Measurements from ENCODE around the gene CA6. TPM values are rescaled to one million over a fixed set of nuclear protein-coding genes. Genes with fewer than 3 reads are reported as not detected.
"Not testable (repeated sequence)": the region's sequence is repeated elsewhere in the genome, so short reads cannot be mapped to it uniquely, and the experiment has no call there.

Gene CA6
- total RNA-seq, 1 experiment from 2014 or later: not detected

DNA sequence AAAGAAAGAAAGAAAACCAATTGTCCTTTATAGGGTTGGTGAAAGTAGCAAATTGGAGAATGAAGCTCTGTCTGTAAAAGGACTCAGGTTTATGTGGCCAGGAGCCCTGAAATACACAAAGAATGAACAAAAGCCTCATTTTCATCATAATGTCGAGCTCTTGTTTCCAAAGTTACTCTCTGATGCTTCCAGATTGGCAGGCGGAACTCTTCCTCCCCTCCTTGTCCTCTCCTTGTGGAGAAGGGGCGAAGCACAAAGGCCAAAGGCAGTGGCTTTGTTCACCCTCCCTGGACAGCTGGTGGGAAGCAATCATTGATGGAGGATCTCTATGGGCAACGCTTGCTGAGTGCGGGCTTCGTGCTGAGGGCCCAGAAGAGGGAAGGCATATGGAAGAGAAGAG is 5.6 kb downstream of the CA6 start:
- no peaks in the 10 kb centered on the region for H3K4me1 ChIP-seq (ENCODE audit: low read length)
- H3K79me2 ChIP-seq (ENCODE audit: low read length): no peaks in the 10 kb centered on the region
- H3K9ac ChIP-seq (ENCODE audit: low read length): no peak overlapping the region
- H3K9me3 ChIP-seq (ENCODE audit: low read length): no peaks in the 10 kb centered on the region
- no peaks in the 10 kb centered on the region for H4K20me1 ChIP-seq (ENCODE audit: insufficient read depth, low read depth, low read length)
- H2AFZ ChIP-seq (ENCODE audit: low read length): no peak overlapping the region
- no peak overlapping the region for H3K27ac ChIP-seq (ENCODE audit: low read length)
- H3K4me2 ChIP-seq (ENCODE audit: low read depth, low read length, poor library complexity, severe bottlenecking): no peak overlapping the region
- H3K36me3 ChIP-seq (ENCODE audit: insufficient read depth, low read length): no peaks in the 10 kb centered on the region
- no peak for DNase-seq
- no peaks in the 10 kb centered on the region for H3K27me3 ChIP-seq (ENCODE audit: low read length)
- no peaks in the 10 kb centered on the region for H3K9me2 ChIP-seq (replicated peaks; ENCODE audit: insufficient read depth, low read length)
- no peak overlapping the region for H3K4me3 ChIP-seq (ENCODE audit: low read length)

DNA sequence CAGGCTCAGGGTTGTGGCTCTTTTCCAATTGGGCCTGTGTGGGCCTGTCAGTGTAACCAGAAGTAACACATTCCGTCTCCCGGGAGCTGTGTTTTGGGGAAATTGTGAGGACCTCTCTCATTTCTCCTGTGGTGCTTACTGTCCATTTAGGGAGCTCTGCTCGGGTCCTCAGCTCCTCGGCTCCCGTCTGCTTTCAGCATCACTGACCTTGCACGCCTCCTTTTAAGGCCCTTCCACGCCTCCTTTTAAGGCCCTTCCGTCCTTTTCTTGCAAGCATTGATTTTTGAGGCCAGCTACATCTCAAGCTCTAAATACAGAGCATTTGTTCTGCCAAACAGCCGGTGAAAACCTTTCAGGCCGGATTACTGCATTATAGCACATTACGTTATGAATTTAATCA is 9.7 kb downstream of the CA6 start:
- no peak for DNase-seq
- Histone ChIP-seq H3K79me2 (ENCODE audit: low read length) (no peaks in the 10 kb centered on the region), H3K9me2 (replicated peaks; ENCODE audit: insufficient read depth, low read length) (no peaks in the 10 kb centered on the region), H4K20me1 (ENCODE audit: insufficient read depth, low read depth, low read length) (no peaks in the 10 kb centered on the region), H3K36me3 (ENCODE audit: insufficient read depth, low read length) (no peaks in the 10 kb centered on the region), H3K4me1 (ENCODE audit: low read length) (no peaks in the 10 kb centered on the region), H3K9me3 (ENCODE audit: low read length) (no peaks in the 10 kb centered on the region), H2AFZ (ENCODE audit: low read length) (no peak overlapping the region), H3K4me2 (ENCODE audit: low read depth, low read length, poor library complexity, severe bottlenecking) (no peak overlapping the region), H3K4me3 (ENCODE audit: low read length) (no peak overlapping the region), H3K27ac (ENCODE audit: low read length) (no peak overlapping the region), H3K9ac (ENCODE audit: low read length) (no peak overlapping the region), H3K27me3 (ENCODE audit: low read length) (no peaks in the 10 kb centered on the region)

DNA sequence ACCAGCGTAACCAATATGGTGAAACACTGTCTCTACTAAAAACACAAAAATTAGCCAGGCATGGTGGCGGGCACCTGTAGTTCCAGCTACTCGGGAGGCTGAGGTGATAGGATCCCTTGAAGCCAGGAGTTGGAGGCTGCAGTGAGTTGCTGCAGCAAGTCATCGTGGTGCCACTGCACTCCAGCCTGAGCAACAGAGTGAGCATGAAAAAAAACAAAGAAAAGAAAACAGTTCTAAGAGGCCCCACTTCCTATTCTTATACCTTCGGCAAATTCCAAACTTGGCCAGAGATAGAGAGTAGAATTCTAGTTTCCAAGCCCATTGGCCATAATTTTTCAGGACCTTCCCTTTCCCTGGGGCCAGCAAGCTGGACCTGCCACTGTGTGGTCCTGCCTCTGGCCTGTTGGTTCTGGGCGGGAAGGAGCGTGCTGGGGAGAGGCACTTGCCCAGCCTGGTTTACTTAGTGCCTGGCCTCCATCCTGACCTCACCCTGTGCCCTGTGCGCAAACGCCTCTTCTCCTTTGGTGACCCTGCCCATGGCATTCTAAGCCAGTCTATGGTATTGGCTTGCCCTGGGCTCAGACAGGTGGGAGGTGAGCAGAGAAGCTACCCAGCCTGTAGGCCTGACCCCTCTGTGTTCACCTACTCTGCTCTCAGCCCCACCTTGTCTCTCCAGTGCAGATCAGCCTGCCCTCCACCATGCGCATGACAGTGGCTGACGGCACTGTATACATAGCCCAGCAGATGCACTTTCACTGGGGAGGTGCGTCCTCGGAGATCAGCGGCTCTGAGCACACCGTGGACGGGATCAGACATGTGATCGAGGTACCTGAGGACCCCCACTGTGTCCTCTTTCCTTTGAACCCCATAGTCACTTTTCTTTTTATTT is 11.0 kb downstream of the CA6 start:
- Histone ChIP-seq H3K27ac (ENCODE audit: low read length) (no peak overlapping the region), H3K9me2 (replicated peaks; ENCODE audit: insufficient read depth, low read length) (no peaks in the 10 kb centered on the region), H3K27me3 (ENCODE audit: low read length) (no peaks in the 10 kb centered on the region), H3K36me3 (ENCODE audit: insufficient read depth, low read length) (no peaks in the 10 kb centered on the region), H4K20me1 (ENCODE audit: insufficient read depth, low read depth, low read length) (no peaks in the 10 kb centered on the region), H3K4me3 (ENCODE audit: low read length) (no peak overlapping the region), H2AFZ (ENCODE audit: low read length) (no peak overlapping the region), H3K9me3 (ENCODE audit: low read length) (no peaks in the 10 kb centered on the region), H3K4me2 (ENCODE audit: low read depth, low read length, poor library complexity, severe bottlenecking) (no peak overlapping the region), H3K9ac (ENCODE audit: low read length) (no peak overlapping the region), H3K79me2 (ENCODE audit: low read length) (no peaks in the 10 kb centered on the region), H3K4me1 (ENCODE audit: low read length) (no peaks in the 10 kb centered on the region)
- no peak for DNase-seq

DNA sequence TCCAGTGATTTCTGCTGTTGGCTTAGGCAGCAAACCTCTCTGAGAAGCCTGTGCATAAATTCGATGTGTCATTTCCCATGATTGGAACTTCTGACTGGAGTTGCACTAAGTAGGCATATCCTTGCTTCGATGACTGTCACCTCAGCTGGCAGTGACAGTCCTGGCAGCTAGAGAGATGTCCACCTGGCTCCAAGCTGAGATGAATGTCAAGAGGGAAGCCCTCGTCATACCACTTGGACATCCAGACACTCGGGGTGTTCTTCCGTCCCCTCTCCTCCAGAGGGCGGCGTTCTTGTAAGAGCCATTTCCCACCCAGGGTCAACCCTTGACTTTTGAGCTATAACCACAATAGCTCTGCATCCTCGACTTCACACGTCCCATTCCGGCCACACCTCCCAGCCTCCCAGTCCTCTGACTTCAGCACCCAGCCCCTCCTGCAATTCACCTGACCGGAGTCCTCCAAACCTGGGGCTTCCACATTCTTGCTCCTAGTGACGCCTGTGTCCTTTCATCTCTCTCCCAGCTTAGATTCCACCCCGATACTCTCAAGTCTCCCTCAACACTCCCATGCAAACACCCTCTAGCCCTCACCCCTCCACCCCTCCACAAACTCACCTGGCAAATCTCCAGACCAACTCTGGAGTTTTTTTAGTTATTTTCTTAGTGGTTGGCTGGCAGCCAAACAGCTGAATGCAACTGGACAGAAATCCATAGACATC is 17.3 kb downstream of the CA6 start:
- H3K9ac ChIP-seq (ENCODE audit: low read length): no peak overlapping the region
- peak; percentile 80 for DNase-seq
- no peaks in the 10 kb centered on the region for H4K20me1 ChIP-seq (ENCODE audit: insufficient read depth, low read depth, low read length)
- H3K27me3 ChIP-seq (ENCODE audit: low read length): no peaks in the 10 kb centered on the region
- H3K4me2 ChIP-seq (ENCODE audit: low read depth, low read length, poor library complexity, severe bottlenecking): no peak overlapping the region
- H3K36me3 ChIP-seq (ENCODE audit: insufficient read depth, low read length): no peaks in the 10 kb centered on the region
- no peak overlapping the region for H3K4me3 ChIP-seq (ENCODE audit: low read length)
- H3K79me2 ChIP-seq (ENCODE audit: low read length): no peaks in the 10 kb centered on the region
- H3K4me1 ChIP-seq (ENCODE audit: low read length): no peaks in the 10 kb centered on the region
- H3K9me3 ChIP-seq (ENCODE audit: low read length): no peaks in the 10 kb centered on the region
- H2AFZ ChIP-seq (ENCODE audit: low read length): no peak overlapping the region
- H3K27ac ChIP-seq (ENCODE audit: low read length): no peak overlapping the region
- no peaks in the 10 kb centered on the region for H3K9me2 ChIP-seq (replicated peaks; ENCODE audit: insufficient read depth, low read length)

DNA sequence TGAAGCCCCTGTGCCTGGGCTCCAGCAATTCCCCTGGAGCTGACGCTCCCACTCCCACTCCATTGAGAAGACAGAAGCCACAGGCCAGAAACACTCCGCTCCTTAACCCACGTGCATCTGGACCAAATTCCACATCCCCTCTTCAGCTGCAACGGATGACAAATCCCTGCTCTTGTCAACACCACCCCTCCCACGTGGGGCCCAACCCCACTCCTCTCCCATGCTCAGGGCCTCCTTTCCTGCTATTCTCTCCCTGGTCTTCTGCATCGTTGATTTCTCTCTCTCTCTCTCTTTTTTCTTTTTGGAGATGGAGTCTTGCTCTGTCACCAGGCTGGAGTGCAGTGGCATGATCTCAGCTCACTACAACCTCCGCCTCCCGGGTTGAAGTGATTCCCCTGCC is 18.3 kb downstream of the CA6 start:
- no peak overlapping the region for H3K4me2 ChIP-seq (ENCODE audit: low read depth, low read length, poor library complexity, severe bottlenecking)
- no peaks in the 10 kb centered on the region for H3K9me2 ChIP-seq (replicated peaks; ENCODE audit: insufficient read depth, low read length)
- no peak overlapping the region for H2AFZ ChIP-seq (ENCODE audit: low read length)
- no peaks in the 10 kb centered on the region for H3K36me3 ChIP-seq (ENCODE audit: insufficient read depth, low read length)
- DNase-seq: no peak
- no peak overlapping the region for H3K9ac ChIP-seq (ENCODE audit: low read length)
- H3K27ac ChIP-seq (ENCODE audit: low read length): no peak overlapping the region
- H3K4me3 ChIP-seq (ENCODE audit: low read length): no peak overlapping the region
- no peaks in the 10 kb centered on the region for H4K20me1 ChIP-seq (ENCODE audit: insufficient read depth, low read depth, low read length)
- no peaks in the 10 kb centered on the region for H3K9me3 ChIP-seq (ENCODE audit: low read length)
- no peaks in the 10 kb centered on the region for H3K27me3 ChIP-seq (ENCODE audit: low read length)
- H3K79me2 ChIP-seq (ENCODE audit: low read length): no peaks in the 10 kb centered on the region
- H3K4me1 ChIP-seq (ENCODE audit: low read length): no peaks in the 10 kb centered on the region

DNA sequence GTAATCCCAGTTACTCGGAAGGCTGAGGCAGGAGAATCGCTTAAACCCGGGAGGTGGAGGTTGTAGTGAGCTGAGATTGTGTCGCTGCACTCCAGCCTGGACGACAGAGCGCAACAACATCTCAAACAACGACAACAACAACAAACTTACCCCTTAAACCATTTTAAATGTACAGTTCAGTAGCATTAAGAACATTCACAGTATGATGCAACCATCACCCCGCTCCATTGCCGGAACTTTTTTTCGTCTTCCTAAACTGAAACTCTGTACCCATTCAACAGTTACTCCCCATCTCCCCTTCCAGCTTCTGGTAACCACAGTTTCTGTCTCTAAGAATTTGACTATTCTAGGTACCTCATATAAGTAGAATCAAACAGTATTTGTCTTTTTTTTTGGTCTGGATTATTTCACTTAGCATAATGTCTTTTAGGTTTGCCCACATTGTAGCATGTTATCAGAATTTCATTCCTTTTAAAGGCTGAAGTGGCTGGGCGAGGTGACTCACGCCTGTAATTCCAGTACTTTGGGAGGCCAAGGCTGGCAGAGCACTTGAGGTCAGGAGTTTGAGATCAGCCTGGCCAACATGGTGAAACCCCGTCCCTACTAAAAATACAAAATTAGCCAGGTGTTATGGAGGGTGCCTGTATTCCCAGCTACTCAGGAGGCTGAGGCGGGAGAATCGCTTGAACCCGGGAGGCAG is 19.6 kb downstream of the CA6 start:
- no peak overlapping the region for H3K27ac ChIP-seq (ENCODE audit: low read length)
- no peaks in the 10 kb centered on the region for H4K20me1 ChIP-seq (ENCODE audit: insufficient read depth, low read depth, low read length)
- no peaks in the 10 kb centered on the region for H3K79me2 ChIP-seq (ENCODE audit: low read length)
- H3K9me2 ChIP-seq (replicated peaks; ENCODE audit: insufficient read depth, low read length): no peaks in the 10 kb centered on the region
- H3K4me1 ChIP-seq (ENCODE audit: low read length): no peaks in the 10 kb centered on the region
- no peak overlapping the region for H3K4me2 ChIP-seq (ENCODE audit: low read depth, low read length, poor library complexity, severe bottlenecking)
- H3K9me3 ChIP-seq (ENCODE audit: low read length): no peaks in the 10 kb centered on the region
- H3K9ac ChIP-seq (ENCODE audit: low read length): no peak overlapping the region
- no peak for DNase-seq
- H3K27me3 ChIP-seq (ENCODE audit: low read length): no peaks in the 10 kb centered on the region
- no peak overlapping the region for H2AFZ ChIP-seq (ENCODE audit: low read length)
- H3K36me3 ChIP-seq (ENCODE audit: insufficient read depth, low read length): no peaks in the 10 kb centered on the region
- H3K4me3 ChIP-seq (ENCODE audit: low read length): no peak overlapping the region

DNA sequence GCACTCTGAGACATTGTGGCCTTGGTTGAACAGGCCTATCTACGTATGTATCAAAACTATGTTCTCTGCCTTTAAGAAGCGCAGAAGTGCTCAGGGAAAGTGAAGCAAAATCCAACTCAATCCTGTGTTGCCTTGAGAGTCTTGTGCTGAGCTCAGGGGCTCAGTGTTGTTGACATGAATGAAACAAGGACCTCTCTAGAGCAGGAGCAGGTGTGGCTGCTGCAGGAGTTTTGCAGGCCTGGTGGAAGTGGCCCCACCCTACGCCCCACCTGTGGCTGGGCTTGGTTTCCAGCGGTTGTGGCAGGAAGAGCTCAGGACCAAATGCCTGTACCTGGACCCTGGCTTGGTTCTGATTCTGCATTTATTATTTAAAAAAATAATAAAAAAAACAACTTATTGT is 20.9 kb downstream of the CA6 start:
- Histone ChIP-seq H3K27ac (ENCODE audit: low read length) (no peak overlapping the region), H3K9me3 (ENCODE audit: low read length) (no peaks in the 10 kb centered on the region), H3K4me3 (ENCODE audit: low read length) (no peak overlapping the region), H3K79me2 (ENCODE audit: low read length) (no peaks in the 10 kb centered on the region), H4K20me1 (ENCODE audit: insufficient read depth, low read depth, low read length) (no peaks in the 10 kb centered on the region), H3K4me2 (ENCODE audit: low read depth, low read length, poor library complexity, severe bottlenecking) (no peak overlapping the region), H3K27me3 (ENCODE audit: low read length) (no peaks in the 10 kb centered on the region), H3K9me2 (replicated peaks; ENCODE audit: insufficient read depth, low read length) (no peaks in the 10 kb centered on the region), H3K4me1 (ENCODE audit: low read length) (no peaks in the 10 kb centered on the region), H2AFZ (ENCODE audit: low read length) (no peak overlapping the region), H3K36me3 (ENCODE audit: insufficient read depth, low read length) (no peaks in the 10 kb centered on the region), H3K9ac (ENCODE audit: low read length) (no peak overlapping the region)
- no peak for DNase-seq

DNA sequence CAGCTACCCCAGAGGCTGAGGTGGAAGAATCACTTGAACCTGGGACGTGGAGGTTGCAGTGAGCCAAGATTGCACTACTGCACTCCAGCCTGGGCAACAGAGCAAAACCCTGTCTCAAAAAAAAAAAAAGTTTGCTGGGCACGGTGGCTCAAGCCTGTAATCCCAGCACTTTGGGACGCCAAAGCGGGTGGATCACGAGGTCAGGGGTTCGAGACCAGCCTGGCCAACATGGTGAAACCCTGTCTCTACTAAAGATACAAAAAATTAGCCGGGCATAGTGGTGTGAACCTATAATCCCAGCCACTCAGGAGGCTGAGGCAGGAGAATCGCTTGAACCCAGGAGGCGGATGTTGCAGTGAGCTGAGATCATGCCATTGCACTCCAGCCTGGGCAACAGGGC is 23.2 kb downstream of the CA6 start:
- H3K79me2 ChIP-seq (ENCODE audit: low read length); DNase-seq; H3K27me3 ChIP-seq (ENCODE audit: low read length); H3K27ac ChIP-seq (ENCODE audit: low read length); H2AFZ ChIP-seq (ENCODE audit: low read length); H3K9me2 ChIP-seq (replicated peaks; ENCODE audit: insufficient read depth, low read length); H3K9me3 ChIP-seq (ENCODE audit: low read length); H4K20me1 ChIP-seq (ENCODE audit: insufficient read depth, low read depth, low read length); H3K4me2 ChIP-seq (ENCODE audit: low read depth, low read length, poor library complexity, severe bottlenecking); H3K9ac ChIP-seq (ENCODE audit: low read length); H3K36me3 ChIP-seq (ENCODE audit: insufficient read depth, low read length); H3K4me3 ChIP-seq (ENCODE audit: low read length); H3K4me1 ChIP-seq (ENCODE audit: low read length): not testable (repeated sequence)
